Progenitor cell of endocrine pancreas (in vitro differentiated cells): Measurements from ENCODE around the gene TRMO. TPM values are rescaled to one million over a fixed set of nuclear protein-coding genes. Genes with fewer than 3 reads are reported as not detected.

Experiments
- DNase-seq: peaks from one replicate; pipeline ENCODE4 v3.0.0; 2021; ENCODE audit warnings: low spot score; ENCODE audit not compliant: unreplicated experiment
- H3K27ac Mint-ChIP-seq: 2 replicates; pipeline ENCODE4 v1.8.0; 2021; ENCODE audit warnings: mild to moderate bottlenecking, moderate library complexity, mixed read lengths
- H3K27me3 Mint-ChIP-seq: 2 replicates; pipeline ENCODE4 v1.8.0; 2021; ENCODE audit warnings: mixed read lengths
- H3K36me3 Mint-ChIP-seq: 2 replicates; pipeline ENCODE4 v1.8.0; 2022; ENCODE audit warnings: mixed read lengths; ENCODE audit not compliant: insufficient read depth
- H3K4me1 Mint-ChIP-seq: 2 replicates; pipeline ENCODE4 v1.8.0; 2021; ENCODE audit warnings: low read depth, mixed read lengths
- H3K4me3 Mint-ChIP-seq: 2 replicates; pipeline ENCODE4 v1.8.0; 2021; ENCODE audit warnings: low read depth, mild to moderate bottlenecking, moderate library complexity, mixed read lengths
- H3K9me3 Mint-ChIP-seq: 2 replicates; pipeline ENCODE4 v1.8.0; 2021; ENCODE audit warnings: low read depth, mixed read lengths
- CTCF ChIP-seq: fragments of 200-600 bp; sonication (generic); IDR thresholded peaks from one replicate; pipeline ENCODE4 v1.5.0; 2021; ENCODE audit warnings: antibody characterized with exemption, mild to moderate bottlenecking; ENCODE audit not compliant: unreplicated experiment
- total RNA-seq: library from RNA; stranded (reverse); gene quantifications from 2 replicates; pipeline ENCODE4 v1.2.1, GENCODE V29; 2021

TRMO gene
- total RNA-seq, 1 donor from 2014 or later: 14.2 TPM

GRCh38 chr9:97860451-97861147 lies 61.7 kb downstream of the TRMO start:
- Mint-ChIP-seq H3K4me1 (peaks cover 5% of the 10 kb centered on the region), H3K27me3 (peaks cover 98% of the 10 kb centered on the region), H3K36me3 (no peaks in the 10 kb centered on the region), H3K27ac (no peak overlapping the region), H3K9me3 (no peaks in the 10 kb centered on the region), H3K4me3 (no peak overlapping the region)
- TF ChIP-seq CTCF: no peak
- DNase-seq: no peak

DNA sequence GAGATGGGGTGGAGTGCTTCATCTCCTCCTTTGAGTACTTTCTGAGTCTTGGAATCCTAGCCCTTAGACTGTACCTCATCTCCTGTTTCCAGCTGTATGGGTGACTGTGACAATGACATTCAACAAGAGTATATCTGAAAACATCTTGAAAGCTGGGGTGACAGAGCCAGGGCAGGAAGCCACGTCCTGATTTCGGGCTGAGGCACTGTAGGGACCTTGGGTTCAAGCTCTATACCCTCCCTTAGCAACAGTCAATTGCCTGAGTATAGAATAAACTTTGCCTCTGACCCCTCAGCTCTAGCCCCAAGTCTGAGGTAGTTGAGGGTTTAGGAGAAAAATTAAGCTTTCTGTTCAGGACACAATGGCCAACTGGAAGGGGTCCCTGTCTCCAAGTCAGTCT lies 63.0 kb downstream of the TRMO start:
- Mint-ChIP-seq H3K4me3 (no peak overlapping the region), H3K36me3 (no peaks in the 10 kb centered on the region), H3K27ac (no peak overlapping the region), H3K4me1 (peaks cover 5% of the 10 kb centered on the region), H3K27me3 (peaks cover 94% of the 10 kb centered on the region), H3K9me3 (no peaks in the 10 kb centered on the region)
- DNase-seq: no peak
- no peak for TF ChIP-seq CTCF

DNA sequence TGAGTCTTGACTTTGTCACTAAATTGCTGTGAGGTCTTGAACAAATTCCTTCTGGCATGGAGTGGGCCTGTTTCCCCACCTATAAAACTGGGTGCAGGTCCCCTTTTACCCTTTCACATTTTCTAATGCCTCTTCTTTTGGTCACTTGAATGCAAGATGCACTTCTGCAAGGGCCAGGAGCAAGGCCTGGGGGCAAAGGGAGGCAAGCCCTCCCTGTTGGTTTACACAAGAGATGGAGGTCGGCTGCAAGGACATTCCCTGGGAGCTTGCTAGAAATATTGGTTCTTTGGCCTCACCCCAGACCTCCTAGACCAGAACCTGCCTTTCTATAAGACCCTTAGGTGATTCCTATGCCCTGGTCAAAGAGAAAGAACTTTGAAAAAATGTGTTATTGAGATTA lies 63.5 kb downstream of the TRMO start:
- peaks cover 93% of the 10 kb centered on the region for H3K27me3 Mint-ChIP-seq
- no peaks in the 10 kb centered on the region for H3K36me3 Mint-ChIP-seq
- DNase-seq: no peak
- peaks cover 5% of the 10 kb centered on the region for H3K4me1 Mint-ChIP-seq
- no peak overlapping the region for H3K27ac Mint-ChIP-seq
- no peaks in the 10 kb centered on the region for H3K9me3 Mint-ChIP-seq
- TF ChIP-seq CTCF: no peak
- no peak overlapping the region for H3K4me3 Mint-ChIP-seq

DNA sequence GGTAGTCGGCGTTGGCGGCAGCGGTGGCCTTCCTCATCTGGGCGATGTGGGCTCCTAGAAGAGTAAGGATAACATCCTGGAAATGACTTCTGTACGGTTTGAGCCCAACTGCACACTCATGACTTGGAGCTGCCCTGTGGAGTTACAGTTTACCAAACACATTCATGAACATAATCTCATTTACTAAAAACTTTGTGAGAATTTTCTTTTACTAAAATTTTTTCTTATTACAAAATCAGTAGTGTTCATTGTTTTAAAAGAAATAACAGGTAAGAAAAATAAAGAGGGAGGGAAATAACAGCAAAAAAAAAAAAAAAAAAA lies 63.9 kb downstream of the TRMO start:
- H3K9me3 Mint-ChIP-seq: no peaks in the 10 kb centered on the region
- H3K36me3 Mint-ChIP-seq: no peaks in the 10 kb centered on the region
- H3K27ac Mint-ChIP-seq: no peak overlapping the region
- H3K27me3 Mint-ChIP-seq: peaks cover 90% of the 10 kb centered on the region
- TF ChIP-seq CTCF: no peak
- no peak overlapping the region for H3K4me3 Mint-ChIP-seq
- peaks cover 5% of the 10 kb centered on the region for H3K4me1 Mint-ChIP-seq
- no peak for DNase-seq

GRCh38 chr9:97857606-97858392 lies 64.5 kb downstream of the TRMO start:
- peaks cover 87% of the 10 kb centered on the region for H3K27me3 Mint-ChIP-seq
- H3K36me3 Mint-ChIP-seq: no peaks in the 10 kb centered on the region
- H3K4me1 Mint-ChIP-seq: peaks cover 5% of the 10 kb centered on the region
- DNase-seq: no peak
- TF ChIP-seq CTCF: no peak
- H3K9me3 Mint-ChIP-seq: no peaks in the 10 kb centered on the region
- no peak overlapping the region for H3K4me3 Mint-ChIP-seq
- H3K27ac Mint-ChIP-seq: no peak overlapping the region
